CD4-positive, alpha-beta T cell treated with Interleukin-17A for 1 hour (primary cell): Measurements from ENCODE around the gene UMODL1.
"Not testable (repeated sequence)": the region's sequence is repeated elsewhere in the genome, so short reads cannot be mapped to it uniquely, and the experiment has no call there.

ENCODE experiments used
- DNase-seq: peaks from one replicate; pipeline ENCODE4 v3.0.0-alpha.2; 2020

Gene UMODL1

GRCh38 chr21:42175110-42175710 is 104.1 kb downstream of the UMODL1 start:
- no peak for DNase-seq

- no peak for DNase-seq
Observed at GRCh38 chr21:42176859-42177258, 105.7 kb downstream of the UMODL1 start.

- DNase-seq, result no peak
Observed at GRCh38 chr21:42179316-42179715, 108.2 kb downstream of the UMODL1 start.

- not testable (repeated sequence) for DNase-seq
Observed at GRCh38 chr21:42180001-42180400, 108.9 kb downstream of the UMODL1 start.

GRCh38 chr21:42182713-42183371 is 111.7 kb downstream of the UMODL1 start:
- DNase-seq, result no peak

- no peak for DNase-seq
Observed at GRCh38 chr21:42183374-42184266, 112.5 kb downstream of the UMODL1 start.

GRCh38 chr21:42186591-42186990 is 115.5 kb downstream of the UMODL1 start:
- no peak for DNase-seq

GRCh38 chr21:42187976-42188653 is 117.0 kb downstream of the UMODL1 start:
- peak; percentile 90 for DNase-seq

- no peak for DNase-seq
Observed at GRCh38 chr21:42188663-42189062, 117.5 kb downstream of the UMODL1 start.

- DNase-seq, result no peak
Observed at GRCh38 chr21:42189431-42189830, 118.3 kb downstream of the UMODL1 start.

- peak; percentile 38 for DNase-seq
Observed at GRCh38 chr21:42189860-42190485, 118.9 kb downstream of the UMODL1 start.

- no peak for DNase-seq
Observed at GRCh38 chr21:42190486-42190863, 119.4 kb downstream of the UMODL1 start.

GRCh38 chr21:42191064-42191463 is 119.9 kb downstream of the UMODL1 start:
- no peak for DNase-seq

GRCh38 chr21:42191696-42192595 is 120.8 kb downstream of the UMODL1 start:
- peak; percentile 18 for DNase-seq
